CD14-positive monocyte (primary cell): Measurements from ENCODE around the gene KIAA0232. TPM values are rescaled to one million over a fixed set of nuclear protein-coding genes. Genes with fewer than 3 reads are reported as not detected.
A peak's percentile ranks its signal among the peaks of the same experiment; 100 is the strongest.

Experiments used
- DNase-seq, 3 donors: peaks; one replicate each; pipeline ENCODE4 v3.0.0-alpha.2; 2011 to 2022
- H2AFZ ChIP-seq: 2 replicates; pipeline ENCODE4 v1.6.0; 2012; ENCODE audit warnings: mild to moderate bottlenecking, low read depth, low read length, inconsistent platforms; ENCODE audit not compliant: insufficient read depth, poor library complexity, severe bottlenecking
- H3K27ac ChIP-seq, 2 donors: 1 replicate in 1 of 2; 2 replicates in 1 of 2; pipeline ENCODE4 v1.5.1; 2012 to 2013; ENCODE audit warnings: low read length in 2 of 2, control low read depth in 1 of 2, inconsistent platforms in 1 of 2, low read depth in 1 of 2, mild to moderate bottlenecking in 1 of 2
- H3K27me3 ChIP-seq, 2 donors: one replicate each; pipeline versions ENCODE4 v1.6.0 to v1.6.1; 2011 to 2013; ENCODE audit warnings: low read length in 2 of 2; ENCODE audit not compliant: control insufficient read depth in 2 of 2, insufficient read depth in 2 of 2
- H3K36me3 ChIP-seq, 2 donors: replicated peaks in 1 of 2; 1 replicate in 1 of 2; 2 replicates in 1 of 2; pipeline versions ENCODE4 v1.5.1 to v1.6.1; 2012 to 2013; ENCODE audit warnings: low read length in 2 of 2, control low read depth in 1 of 2, inconsistent platforms in 1 of 2, mild to moderate bottlenecking in 1 of 2; ENCODE audit not compliant: insufficient read depth in 2 of 2, control insufficient read depth in 1 of 2
- H3K4me1 ChIP-seq, 2 donors: 1 replicate in 1 of 2; 2 replicates in 1 of 2; pipeline versions ENCODE4 v1.5.1 to v1.6.1; 2012 to 2013; ENCODE audit warnings: low read length in 2 of 2, control low read depth in 1 of 2, inconsistent platforms in 1 of 2, mild to moderate bottlenecking in 1 of 2, moderate library complexity in 1 of 2; ENCODE audit not compliant: insufficient read depth in 2 of 2, control insufficient read depth in 1 of 2
- H3K4me2 ChIP-seq: replicated peaks from 2 replicates; pipeline ENCODE3; 2012; ENCODE audit warnings: low read length, moderate library complexity, mild to moderate bottlenecking; ENCODE audit not compliant: poor library complexity, severe bottlenecking; ENCODE audit errors: extremely low read depth
- H3K4me3 ChIP-seq, 3 experiments: fragments of 200-600 bp in 1 of 3; sonication (generic) in 1 of 3; replicated peaks in 1 of 3; 1 replicate in 2 of 3; 2 replicates in 1 of 3; pipeline ENCODE4 v1.5.1; 2011 to 2013; ENCODE audit warnings: low read length in 3 of 3, mild to moderate bottlenecking in 3 of 3, control low read depth in 2 of 3, low read depth in 2 of 3, inconsistent platforms in 1 of 3, moderate library complexity in 1 of 3
- H3K79me2 ChIP-seq: 2 replicates; pipeline ENCODE4 v1.6.0; 2012; ENCODE audit warnings: mild to moderate bottlenecking, control low read depth, inconsistent platforms, low read length, moderate library complexity; ENCODE audit not compliant: insufficient read depth
- H3K9ac ChIP-seq: 2 replicates; pipeline ENCODE4 v1.6.0; 2017; ENCODE audit warnings: low read length, mild to moderate bottlenecking; ENCODE audit not compliant: insufficient read depth, poor library complexity, severe bottlenecking
- H3K9me3 ChIP-seq, 2 donors: replicated peaks in 1 of 2; 1 replicate in 1 of 2; 2 replicates in 1 of 2; pipeline versions ENCODE4 v1.5.1 to v1.6.1; 2012 to 2013; ENCODE audit warnings: low read length in 2 of 2, control low read depth in 1 of 2; ENCODE audit not compliant: control insufficient read depth in 1 of 2, insufficient read depth in 1 of 2
- H4K20me1 ChIP-seq: 2 replicates; pipeline ENCODE4 v1.6.0; 2012; ENCODE audit warnings: mild to moderate bottlenecking, low read length, control low read depth, moderate library complexity; ENCODE audit not compliant: insufficient read depth
- H3K27ac Mint-ChIP-seq, 7 donors: one replicate each; pipeline ENCODE4 v1.8.0; 2020; ENCODE audit warnings: mild to moderate bottlenecking in 7 of 7, mixed read lengths in 7 of 7, moderate library complexity in 6 of 7, inconsistent platforms in 2 of 7
- H3K27me3 Mint-ChIP-seq, 3 donors: one replicate each; pipeline ENCODE4 v1.8.0; 2021 to 2022; ENCODE audit warnings: low read depth in 3 of 3, mild to moderate bottlenecking in 3 of 3, mixed read lengths in 3 of 3, moderate library complexity in 3 of 3, inconsistent platforms in 1 of 3
- H3K36me3 Mint-ChIP-seq, 2 donors: one replicate each; pipeline ENCODE4 v1.8.0; 2020; ENCODE audit warnings: mixed read lengths in 2 of 2, inconsistent platforms in 1 of 2, mild to moderate bottlenecking in 1 of 2
- H3K4me1 Mint-ChIP-seq: one replicate; pipeline ENCODE4 v1.8.0; 2020; ENCODE audit warnings: mild to moderate bottlenecking, mixed read lengths
- H3K4me3 Mint-ChIP-seq, 2 donors: one replicate each; pipeline ENCODE4 v1.8.0; 2020; ENCODE audit warnings: mild to moderate bottlenecking in 2 of 2, mixed read lengths in 2 of 2, moderate library complexity in 1 of 2
- H3K9me3 Mint-ChIP-seq, 7 donors: one replicate each; pipeline ENCODE4 v1.8.0; 2020 to 2022; ENCODE audit warnings: mixed read lengths in 7 of 7, mild to moderate bottlenecking in 6 of 7, moderate library complexity in 6 of 7, inconsistent platforms in 2 of 7
- WGBS: methylation state at CpG from one replicate; pipeline ENCODE4 v1.1.5; 2013; ENCODE audit warnings: missing lambda C conversion rate; ENCODE audit not compliant: insufficient coverage; 5-methylcytosine and 5-hydroxymethylcytosine counted together
- intact Hi-C, 2 donors: fragments of 100-400 bp; cut with micrococcal nuclease; formaldehyde crosslinking; loops; one replicate each; pipeline versions ENCODE4 v1.15.0 to v1.15.1; 2023
- polyA plus RNA-seq, 3 donors: library from polyadenylated mRNA; depleted of rRNA in 1 of 3; unstranded in 2 of 3; stranded (reverse) in 1 of 3; fragments of 300-500 nt in 2 of 3; fragments of >200 nt in 1 of 3; fragmentation: Illumina TruSeq in 2 of 3; gene quantifications; 1 replicate in 2 of 3; 2 replicates in 1 of 3; pipeline ENCODE4 v1.2.3, GENCODE V29; 2012 to 2021
- TF ChIP-seq, protein P1 (sequence below): fragments of 200-600 bp; IDR thresholded peaks from one replicate; pipeline ENCODE4 v1.8.0; 2022; ENCODE audit warnings: antibody characterized with exemption, mild to moderate bottlenecking

The KIAA0232 gene
- polyA plus RNA-seq, 3 donors = 12.3 to 27.3 (median 20.6) TPM

DNA sequence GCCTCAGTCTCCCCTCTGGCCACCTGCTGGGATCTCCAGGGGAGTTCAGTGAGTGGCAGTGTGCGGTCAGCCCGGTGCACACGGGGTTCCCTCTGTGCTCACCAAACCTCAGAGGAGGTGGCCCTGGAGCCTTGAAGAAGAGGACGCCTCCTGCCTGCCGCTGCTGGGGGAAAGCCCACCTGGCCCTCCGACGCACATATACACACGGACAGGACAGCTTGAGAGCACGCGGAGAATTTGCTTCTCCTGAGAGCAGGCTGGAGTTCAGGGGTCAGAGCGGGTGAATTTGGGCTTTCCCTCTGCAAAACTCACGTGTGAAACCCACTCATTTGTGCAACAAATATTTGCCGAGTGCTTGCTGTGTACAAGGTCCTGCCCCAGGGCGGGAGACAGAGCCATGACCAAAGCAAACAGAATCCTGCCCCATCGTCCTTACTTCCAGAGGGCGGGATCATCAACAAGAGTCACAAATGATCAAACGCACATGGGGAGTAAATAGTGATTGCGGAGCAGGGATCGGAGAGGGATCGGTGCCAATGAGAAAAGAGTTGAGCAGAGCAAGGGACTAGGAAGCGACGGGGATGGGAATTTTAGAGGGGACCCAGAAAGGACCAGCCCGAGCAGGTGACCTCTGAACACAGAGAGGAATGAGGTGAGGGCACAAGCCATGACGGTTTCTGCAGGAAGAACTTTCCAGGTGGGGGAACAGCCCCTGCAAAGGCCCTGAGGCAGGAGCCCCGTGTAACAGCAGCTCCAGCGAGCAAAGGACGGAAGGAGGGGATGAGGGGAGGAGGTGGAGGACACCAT, 49.0 kb upstream of the KIAA0232 start:
- peak overlapping the region in 1 of 2 donors; percentile 31 for H3K4me3 Mint-ChIP-seq
- Histone ChIP-seq H3K79me2 (no peaks in the 10 kb centered on the region), H3K27me3 (no peaks in the 10 kb centered on the region), H3K9me3 (no peaks in the 10 kb centered on the region), H3K4me2 (no peak overlapping the region), H2AFZ (no peak overlapping the region), H4K20me1 (no peaks in the 10 kb centered on the region), H3K27ac (no peak overlapping the region), H3K9ac (no peak overlapping the region), H3K4me1 (peaks cover 10 to 13% of the 10 kb centered on the region in 2 donors), H3K4me3 (no peak overlapping the region), H3K36me3 (no peaks in the 10 kb centered on the region)
- TF ChIP-seq, protein P1, sequence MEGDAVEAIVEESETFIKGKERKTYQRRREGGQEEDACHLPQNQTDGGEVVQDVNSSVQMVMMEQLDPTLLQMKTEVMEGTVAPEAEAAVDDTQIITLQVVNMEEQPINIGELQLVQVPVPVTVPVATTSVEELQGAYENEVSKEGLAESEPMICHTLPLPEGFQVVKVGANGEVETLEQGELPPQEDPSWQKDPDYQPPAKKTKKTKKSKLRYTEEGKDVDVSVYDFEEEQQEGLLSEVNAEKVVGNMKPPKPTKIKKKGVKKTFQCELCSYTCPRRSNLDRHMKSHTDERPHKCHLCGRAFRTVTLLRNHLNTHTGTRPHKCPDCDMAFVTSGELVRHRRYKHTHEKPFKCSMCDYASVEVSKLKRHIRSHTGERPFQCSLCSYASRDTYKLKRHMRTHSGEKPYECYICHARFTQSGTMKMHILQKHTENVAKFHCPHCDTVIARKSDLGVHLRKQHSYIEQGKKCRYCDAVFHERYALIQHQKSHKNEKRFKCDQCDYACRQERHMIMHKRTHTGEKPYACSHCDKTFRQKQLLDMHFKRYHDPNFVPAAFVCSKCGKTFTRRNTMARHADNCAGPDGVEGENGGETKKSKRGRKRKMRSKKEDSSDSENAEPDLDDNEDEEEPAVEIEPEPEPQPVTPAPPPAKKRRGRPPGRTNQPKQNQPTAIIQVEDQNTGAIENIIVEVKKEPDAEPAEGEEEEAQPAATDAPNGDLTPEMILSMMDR = no peak
- H3K36me3 Mint-ChIP-seq = no peaks in the 10 kb centered on the region
- no peak overlapping the region for H3K27ac Mint-ChIP-seq
- H3K4me1 Mint-ChIP-seq = peaks cover 8% of the 10 kb centered on the region
- no peak for DNase-seq
- H3K27me3 Mint-ChIP-seq = peaks cover 2 to 37% (median 8%) of the 10 kb centered on the region in 3 donors
- WGBS = 96% methylated on average over 24 of the region's 27 CpGs
- intact Hi-C loops = no loop called here
- peaks cover 0 to 4% (median 0%) of the 10 kb centered on the region in 7 donors for H3K9me3 Mint-ChIP-seq

DNA sequence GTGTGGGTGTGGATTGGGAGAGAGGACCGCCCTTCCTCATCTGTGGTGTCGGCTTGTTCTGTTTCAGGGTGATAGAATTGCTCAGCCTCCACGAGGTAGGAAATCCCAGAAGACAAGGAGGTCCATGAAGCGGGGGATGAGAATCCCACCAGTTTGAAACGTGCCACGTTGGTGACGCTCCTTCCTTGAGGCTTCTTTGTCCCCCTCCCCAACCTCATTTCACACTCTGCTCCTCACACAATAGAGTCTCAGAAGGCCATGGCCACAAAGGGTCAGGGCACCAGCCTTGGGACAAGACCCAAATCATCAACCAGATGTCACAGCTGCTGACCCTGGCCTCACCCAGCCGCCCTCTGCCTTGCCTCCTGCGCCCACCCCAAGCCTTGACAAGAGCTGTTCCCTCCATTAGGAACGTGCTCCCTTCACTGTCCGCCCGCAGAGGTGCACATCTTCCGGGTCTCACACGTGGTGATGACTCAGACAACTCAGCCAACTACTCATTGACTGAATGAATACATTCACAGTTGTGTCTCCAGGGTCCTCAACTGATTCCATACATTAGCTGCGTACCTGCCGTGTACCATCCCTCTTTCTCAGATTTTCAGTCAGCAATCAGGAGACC, 48.3 kb upstream of the KIAA0232 start:
- H2AFZ ChIP-seq = no peak overlapping the region
- H3K79me2 ChIP-seq = no peaks in the 10 kb centered on the region
- H3K4me1 Mint-ChIP-seq = peaks cover 8% of the 10 kb centered on the region
- WGBS = 89% methylated on average over 11 of the region's 16 CpGs
- no peaks in the 10 kb centered on the region for H4K20me1 ChIP-seq
- no peaks in the 10 kb centered on the region for H3K36me3 ChIP-seq
- H3K4me3 ChIP-seq = no peak overlapping the region
- H3K4me3 Mint-ChIP-seq = peak overlapping the region in 1 of 2 donors; percentile 31
- peaks cover 0 to 4% (median 0%) of the 10 kb centered on the region in 7 donors for H3K9me3 Mint-ChIP-seq
- TF ChIP-seq, protein P1 = no peak
- H3K27me3 ChIP-seq = no peaks in the 10 kb centered on the region
- H3K27ac Mint-ChIP-seq = no peak overlapping the region
- peaks cover 10 to 13% of the 10 kb centered on the region in 2 donors for H3K4me1 ChIP-seq
- H3K4me2 ChIP-seq = no peak overlapping the region
- no peak for DNase-seq
- H3K27ac ChIP-seq = no peak overlapping the region
- H3K9ac ChIP-seq = no peak overlapping the region
- intact Hi-C loops = no loop called here
- no peaks in the 10 kb centered on the region for H3K9me3 ChIP-seq
- no peaks in the 10 kb centered on the region for H3K36me3 Mint-ChIP-seq
- peaks cover 6 to 37% (median 12%) of the 10 kb centered on the region in 3 donors for H3K27me3 Mint-ChIP-seq
